GM12864 (cell line): ENCODE measurements around the gene LRRC37A3.
A peak's percentile ranks its signal among the peaks of the same experiment; 100 is the strongest.
"Not testable (repeated sequence)": the region's sequence is repeated elsewhere in the genome, so short reads cannot be mapped to it uniquely, and the experiment has no call there.

Source experiments
- DNase-seq: peaks from one replicate; pipeline ENCODE4 v3.0.0-alpha.2; 2011; ENCODE audit warnings: low read depth
- H3K4me3 ChIP-seq: 2 replicates; pipeline ENCODE4 v1.5.1; 2011; ENCODE audit warnings: mild to moderate bottlenecking, low read depth, low read length, control low read depth
- TF ChIP-seq, protein P1 (sequence below): IDR thresholded peaks from 2 replicates; pipeline ENCODE4 v1.5.1; 2011; ENCODE audit warnings: low read depth, mild to moderate bottlenecking, moderate library complexity, low read length, control low read depth, inconsistent platforms; ENCODE audit errors: missing control alignments

The LRRC37A3 gene

DNA sequence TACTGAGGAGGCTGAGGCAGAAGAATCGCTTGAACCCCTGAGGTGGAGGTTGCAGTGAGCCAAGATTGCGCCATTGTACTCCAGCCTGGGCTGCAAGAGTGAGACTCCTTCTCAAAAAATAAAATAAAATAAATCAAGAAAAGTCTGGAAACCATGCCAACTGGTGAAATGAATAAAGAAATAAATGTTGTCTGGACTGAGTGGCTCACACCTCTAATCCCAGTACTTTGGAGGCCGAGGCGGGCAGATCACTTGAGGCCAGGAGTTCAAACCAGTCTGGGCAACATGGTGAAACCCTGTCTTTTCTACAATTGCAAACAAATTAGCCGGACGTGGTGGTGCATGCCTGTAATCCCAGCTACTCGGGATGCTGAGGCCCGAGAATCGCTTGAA is 744 bp upstream of the LRRC37A3 start:
- no peak for DNase-seq
- peak overlapping the region; percentile 68 for H3K4me3 ChIP-seq
- TF ChIP-seq, protein P1, sequence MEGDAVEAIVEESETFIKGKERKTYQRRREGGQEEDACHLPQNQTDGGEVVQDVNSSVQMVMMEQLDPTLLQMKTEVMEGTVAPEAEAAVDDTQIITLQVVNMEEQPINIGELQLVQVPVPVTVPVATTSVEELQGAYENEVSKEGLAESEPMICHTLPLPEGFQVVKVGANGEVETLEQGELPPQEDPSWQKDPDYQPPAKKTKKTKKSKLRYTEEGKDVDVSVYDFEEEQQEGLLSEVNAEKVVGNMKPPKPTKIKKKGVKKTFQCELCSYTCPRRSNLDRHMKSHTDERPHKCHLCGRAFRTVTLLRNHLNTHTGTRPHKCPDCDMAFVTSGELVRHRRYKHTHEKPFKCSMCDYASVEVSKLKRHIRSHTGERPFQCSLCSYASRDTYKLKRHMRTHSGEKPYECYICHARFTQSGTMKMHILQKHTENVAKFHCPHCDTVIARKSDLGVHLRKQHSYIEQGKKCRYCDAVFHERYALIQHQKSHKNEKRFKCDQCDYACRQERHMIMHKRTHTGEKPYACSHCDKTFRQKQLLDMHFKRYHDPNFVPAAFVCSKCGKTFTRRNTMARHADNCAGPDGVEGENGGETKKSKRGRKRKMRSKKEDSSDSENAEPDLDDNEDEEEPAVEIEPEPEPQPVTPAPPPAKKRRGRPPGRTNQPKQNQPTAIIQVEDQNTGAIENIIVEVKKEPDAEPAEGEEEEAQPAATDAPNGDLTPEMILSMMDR, result no peak

DNA sequence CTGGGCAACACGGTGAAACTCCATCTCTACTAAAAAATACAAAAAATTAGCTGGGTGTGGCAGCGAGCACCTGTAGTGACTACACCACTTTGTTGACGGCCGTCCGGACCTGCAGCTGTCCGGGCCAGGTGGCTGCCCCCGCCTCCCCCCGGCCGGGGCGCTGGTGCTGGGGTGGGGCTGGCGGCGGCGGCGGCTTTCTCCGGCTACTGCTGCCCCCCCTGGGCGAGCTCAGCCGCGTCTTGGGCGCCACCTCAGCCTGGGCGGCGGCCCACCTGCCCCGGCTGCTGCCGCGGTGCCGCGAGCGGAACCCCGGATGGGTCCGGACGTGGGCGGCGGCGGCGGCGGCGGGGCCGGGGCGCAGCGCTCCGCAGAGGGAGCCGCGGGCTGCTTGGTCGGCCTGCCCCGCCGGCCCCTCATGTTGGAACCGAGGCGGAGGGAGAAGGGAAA is 413 bp downstream of the LRRC37A3 start:
- peak overlapping the region; percentile 68 for H3K4me3 ChIP-seq
- DNase-seq, result not testable (repeated sequence)

DNA sequence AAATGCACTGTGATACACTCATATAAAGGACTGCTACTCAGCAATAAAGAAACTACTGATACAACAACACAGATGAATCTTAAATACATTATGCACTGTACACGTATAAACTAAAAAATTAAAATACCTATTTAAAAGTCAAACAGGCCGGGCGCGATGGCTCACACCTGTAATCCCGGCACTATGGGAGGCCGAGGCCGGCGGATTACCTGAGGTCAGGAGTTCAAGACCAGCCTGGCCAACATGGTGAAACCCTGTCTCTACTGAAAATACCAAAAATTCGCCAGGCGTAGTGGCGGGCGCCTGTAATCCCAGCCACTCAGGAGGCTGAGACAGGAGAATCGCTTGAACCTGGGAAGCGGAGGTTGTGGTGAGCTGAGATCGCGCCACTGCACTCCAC is 1.7 kb downstream of the LRRC37A3 start:
- not testable (repeated sequence) for DNase-seq, H3K4me3 ChIP-seq

DNA sequence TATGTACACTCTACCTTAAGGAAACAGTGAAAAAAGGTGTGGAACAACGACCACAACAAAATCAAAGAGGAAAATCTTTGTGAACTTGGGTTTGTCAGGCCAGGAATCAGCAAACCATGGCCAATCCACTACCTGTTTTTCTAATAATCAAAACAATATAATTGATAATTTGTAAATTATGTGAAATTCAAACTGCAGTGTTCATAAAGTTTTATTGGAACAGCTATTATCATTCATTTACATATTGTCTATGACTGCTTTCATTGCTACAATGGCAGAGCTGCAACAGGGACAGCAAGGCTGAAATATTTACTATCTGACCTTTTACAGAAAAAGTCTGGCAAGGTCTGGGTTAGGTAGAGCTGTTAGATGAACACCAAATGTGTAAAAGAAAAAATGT is 4.0 kb downstream of the LRRC37A3 start:
- H3K4me3 ChIP-seq, DNase-seq: not testable (repeated sequence)

DNA sequence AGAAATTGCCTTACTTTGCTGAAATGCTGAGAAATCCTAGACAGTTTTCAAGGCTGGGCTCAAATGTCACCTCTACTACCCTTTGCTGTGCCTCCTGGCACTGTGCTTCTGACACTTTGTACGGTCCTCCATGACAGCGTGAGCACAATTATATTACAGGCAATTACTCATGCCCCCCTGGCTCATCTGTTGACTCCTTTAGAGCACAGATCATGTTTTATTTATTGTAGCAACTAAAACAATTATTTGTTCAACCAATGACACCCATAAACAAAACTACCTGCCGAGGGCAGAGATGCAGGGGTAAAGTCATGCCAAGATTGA is 9.1 kb downstream of the LRRC37A3 start:
- not testable (repeated sequence) for DNase-seq

DNA sequence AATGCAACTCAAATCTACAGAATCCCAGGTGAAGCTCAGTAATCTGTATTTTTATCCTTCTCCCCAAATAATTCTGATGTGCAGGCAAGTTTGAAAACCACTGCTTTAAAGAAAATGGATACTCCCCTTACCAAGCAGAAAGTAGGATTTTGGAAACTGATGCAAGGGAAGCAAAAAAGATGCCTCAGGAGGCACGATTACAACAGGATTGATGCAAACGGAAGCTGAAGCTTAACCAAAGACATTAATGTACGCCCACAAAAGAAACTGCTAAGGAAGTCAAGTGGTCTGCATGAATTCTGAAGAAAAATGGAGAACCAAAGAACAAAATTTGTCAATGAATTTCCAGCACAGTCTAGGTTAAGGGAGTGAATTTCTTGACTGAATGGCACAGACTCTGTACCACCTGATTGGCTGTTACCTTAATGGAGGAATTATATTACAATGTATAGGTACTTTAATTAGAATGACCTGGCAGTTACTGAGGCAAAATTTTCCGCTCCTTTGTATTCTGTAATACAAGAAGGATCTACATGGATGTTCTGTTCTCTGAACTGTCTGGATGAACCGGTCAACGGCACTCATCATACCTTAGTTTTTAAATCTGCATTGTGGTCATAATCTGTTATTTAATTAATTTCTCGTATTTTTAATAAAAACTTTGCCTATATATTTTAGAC is 9.6 kb downstream of the LRRC37A3 start:
- DNase-seq, H3K4me3 ChIP-seq: not testable (repeated sequence)

More for the DNA sequence above, 9.1 kb downstream of the LRRC37A3 start:
- not testable (repeated sequence) for H3K4me3 ChIP-seq

DNA sequence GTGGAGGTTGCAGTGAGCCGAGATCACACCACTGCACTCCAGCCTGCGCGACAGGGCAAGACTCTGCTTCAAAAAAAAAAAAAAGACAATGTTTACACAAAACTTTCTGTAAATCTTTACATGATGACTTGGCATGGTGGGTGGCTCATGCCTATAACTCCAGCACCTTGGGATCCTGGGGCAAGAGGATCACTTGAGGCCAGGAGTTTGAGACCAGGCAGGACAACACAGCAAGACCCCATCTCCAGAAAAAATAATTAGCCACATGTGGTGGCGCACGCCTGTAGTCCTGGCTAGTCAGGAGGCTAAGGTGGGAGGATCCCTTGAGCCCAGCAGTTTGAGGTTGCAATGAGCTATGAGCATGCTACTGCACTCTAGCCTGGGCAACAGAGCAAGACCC is 15.2 kb downstream of the LRRC37A3 start:
- not testable (repeated sequence) for DNase-seq, H3K4me3 ChIP-seq

DNA sequence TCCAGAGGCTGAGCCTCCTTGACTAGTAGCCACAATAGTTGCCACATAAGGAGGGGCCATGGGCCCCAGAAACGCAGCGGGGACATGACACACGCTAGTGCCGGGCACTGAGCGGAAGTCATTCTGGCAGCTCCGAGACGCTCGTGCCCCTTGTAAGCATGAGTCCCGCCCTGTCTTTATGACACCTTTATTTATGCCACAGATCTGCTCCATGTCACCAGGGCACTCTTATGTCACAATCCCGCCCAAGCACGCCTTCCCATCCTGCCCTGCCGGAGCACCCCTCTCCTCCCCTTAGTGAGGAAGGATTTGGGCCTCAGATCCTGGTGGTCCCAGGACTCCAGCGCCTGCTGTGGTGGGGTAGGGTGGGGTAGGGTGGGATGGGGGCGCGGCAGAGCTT is 22.1 kb downstream of the LRRC37A3 start:
- H3K4me3 ChIP-seq, result not testable (repeated sequence)

DNA sequence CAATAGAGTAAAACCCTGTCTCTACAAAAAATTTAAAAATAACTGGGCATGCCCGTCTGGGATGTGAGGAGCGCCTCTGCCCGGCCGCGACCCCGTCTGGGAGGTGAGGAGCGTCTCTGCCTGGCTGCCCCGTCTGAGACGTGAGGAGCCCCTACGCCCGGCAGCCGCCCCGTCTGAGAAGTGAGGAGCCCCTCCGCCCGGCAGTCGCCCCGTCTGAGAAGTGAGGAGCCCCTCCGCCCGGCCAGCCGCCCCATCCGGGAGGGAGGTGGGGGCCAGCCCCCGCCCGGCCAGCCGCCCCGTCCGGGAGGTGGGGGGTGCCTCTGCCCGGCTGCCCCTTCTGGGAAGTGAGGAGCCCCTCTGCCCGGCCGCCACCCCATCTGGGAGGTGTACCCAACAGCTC is 45.1 kb downstream of the LRRC37A3 start:
- not testable (repeated sequence) for DNase-seq, H3K4me3 ChIP-seq

More for the DNA sequence above, 22.1 kb downstream of the LRRC37A3 start:
- not testable (repeated sequence) for DNase-seq

DNA sequence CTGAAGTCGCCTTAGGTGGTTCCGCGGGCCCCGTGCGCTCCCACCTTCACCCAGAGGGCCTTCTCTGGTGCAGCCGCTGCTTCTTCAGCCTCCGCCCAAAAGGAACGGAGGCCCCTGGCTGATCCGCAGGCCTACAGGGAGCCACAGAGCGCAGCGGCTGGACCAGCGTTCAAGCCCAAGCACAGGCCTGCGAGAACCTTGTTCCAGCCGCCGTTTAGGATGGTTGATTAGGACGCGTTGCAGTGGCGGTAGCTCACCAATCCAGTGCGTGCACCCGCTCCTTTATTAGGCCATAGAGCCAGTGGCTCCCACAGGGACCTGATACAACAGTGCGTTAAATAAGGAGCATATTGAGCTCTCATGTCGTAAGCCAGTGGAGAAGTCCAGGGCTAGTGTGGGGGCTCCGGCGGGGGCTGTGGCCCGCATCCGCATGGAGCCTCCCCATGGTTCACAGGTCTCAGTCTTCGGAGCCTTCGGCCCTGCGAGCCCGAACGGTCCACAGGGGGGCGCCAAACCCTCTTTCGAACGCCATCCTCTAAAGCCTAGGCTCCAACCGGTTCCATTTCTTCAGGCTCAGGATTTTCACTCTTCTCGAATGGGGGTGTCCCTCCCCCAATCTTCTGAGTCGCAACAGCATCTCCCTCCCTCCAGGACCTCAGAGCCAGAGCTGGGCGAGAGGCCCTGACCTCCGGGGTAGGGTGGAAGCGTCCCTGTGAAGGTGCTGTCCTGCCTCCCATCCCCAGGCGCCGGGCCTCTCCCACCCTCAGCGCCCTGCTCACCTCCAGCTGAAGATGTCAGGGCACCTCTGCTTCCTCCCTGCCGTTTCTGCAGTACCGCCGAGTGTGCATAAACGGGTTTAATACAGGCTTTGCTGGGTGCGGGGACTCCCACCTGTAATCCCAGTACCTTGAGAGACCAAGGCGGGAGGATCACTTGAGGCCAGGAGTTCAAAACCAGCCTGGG is 71.5 kb downstream of the LRRC37A3 start:
- H3K4me3 ChIP-seq, DNase-seq: not testable (repeated sequence)
- TF ChIP-seq, protein P1, result peak; percentile 66

DNA sequence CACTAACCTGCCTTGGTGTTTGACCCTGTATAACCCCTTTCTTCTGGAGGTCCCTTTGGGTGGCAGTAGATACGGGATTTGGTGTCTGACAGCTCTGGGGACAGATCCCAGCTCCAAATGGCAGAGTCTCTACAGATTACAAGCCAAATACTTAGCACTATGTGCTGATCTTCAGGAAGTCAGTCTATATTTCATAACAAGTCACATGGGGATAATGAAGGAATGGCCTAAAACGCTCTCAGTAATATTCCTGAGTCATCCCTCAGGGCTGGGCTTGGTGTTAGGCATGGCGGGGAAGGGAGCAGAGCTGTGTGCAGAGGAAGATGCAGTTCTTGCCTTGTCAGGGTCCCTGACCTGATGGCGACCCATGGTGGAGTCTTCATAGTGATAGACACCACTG is 72.4 kb downstream of the LRRC37A3 start:
- not testable (repeated sequence) for H3K4me3 ChIP-seq, DNase-seq

DNA sequence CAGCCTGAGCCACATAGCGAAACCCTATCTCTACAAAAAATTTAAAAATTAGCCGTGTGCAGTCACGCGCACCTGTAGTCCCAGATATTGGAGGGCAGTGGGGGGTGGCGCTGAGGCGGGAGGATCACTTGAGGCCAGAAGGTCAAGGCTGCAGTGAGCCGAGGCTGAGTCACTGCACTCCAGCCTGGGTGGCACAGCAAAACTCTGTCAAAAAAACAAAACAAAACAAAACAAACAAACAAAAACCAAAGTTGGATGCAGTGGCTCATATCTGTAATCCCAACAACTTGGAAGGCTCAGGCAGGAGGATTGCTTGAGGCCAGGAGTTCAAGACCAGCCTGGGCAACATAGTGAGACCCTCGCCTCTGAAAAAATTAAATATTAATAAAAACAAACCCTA is 75.4 kb downstream of the LRRC37A3 start:
- not testable (repeated sequence) for DNase-seq, H3K4me3 ChIP-seq

DNA sequence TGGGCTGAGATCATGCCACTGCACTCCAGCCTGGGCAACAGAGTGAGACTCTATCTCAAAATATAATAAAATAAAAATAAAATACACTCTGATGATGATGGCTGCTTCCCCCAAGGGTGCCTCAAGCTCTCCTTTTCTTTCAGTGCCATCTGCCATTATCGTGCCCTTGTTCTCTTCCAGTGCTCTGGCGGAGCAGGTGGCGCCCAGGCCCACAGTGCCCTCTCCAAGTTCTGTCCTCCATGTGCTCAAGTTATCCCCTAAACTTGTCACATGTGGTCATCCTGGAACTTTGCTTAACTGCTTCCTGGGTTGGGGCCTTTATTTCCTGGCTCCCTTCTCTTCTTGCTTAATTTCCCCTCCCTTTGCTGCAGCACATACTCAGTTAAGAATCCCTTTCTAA is 76.4 kb downstream of the LRRC37A3 start:
- DNase-seq, result not testable (repeated sequence)

DNA sequence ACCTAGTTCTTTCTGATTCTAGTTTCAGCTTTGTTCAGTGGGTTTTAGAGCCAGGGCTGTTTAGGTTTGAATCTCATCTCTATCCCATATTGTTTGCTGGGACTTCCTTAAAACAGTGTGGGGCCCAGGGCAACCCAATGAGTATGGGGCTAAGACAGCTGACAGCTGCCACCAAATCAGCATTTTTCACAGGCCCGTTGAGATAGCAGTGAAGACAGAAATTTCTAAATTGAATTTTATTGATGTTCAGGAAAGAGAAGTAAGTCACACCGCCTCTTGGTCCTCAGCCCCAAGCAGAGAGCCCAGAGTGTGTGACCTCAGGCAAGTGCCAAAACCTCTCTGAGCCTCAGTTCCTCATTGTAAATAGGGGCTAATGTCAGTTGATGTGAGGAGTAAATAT is 78.3 kb downstream of the LRRC37A3 start:
- H3K4me3 ChIP-seq, DNase-seq: not testable (repeated sequence)

More for the DNA sequence above, 76.4 kb downstream of the LRRC37A3 start:
- not testable (repeated sequence) for H3K4me3 ChIP-seq

DNA sequence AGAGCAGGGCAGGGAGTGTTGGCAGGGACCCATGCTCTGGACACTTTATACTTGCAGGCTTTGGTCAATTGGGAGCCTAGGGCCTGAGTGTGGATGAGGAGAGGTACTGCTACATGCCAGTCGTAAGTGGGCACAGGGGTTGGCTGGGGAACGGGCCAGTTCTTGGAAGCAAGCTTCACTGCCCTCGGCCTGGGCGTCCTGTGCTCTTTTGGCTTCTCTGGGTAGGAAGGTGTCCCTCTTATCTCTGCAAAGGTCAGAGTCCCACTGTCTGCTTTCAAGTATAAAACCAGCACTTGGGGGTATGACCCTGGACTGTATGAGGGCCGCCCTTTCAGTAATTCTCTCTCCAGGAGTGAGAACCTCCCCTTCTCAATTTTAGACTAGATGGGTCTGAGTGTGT is 80.8 kb downstream of the LRRC37A3 start:
- not testable (repeated sequence) for DNase-seq, H3K4me3 ChIP-seq

DNA sequence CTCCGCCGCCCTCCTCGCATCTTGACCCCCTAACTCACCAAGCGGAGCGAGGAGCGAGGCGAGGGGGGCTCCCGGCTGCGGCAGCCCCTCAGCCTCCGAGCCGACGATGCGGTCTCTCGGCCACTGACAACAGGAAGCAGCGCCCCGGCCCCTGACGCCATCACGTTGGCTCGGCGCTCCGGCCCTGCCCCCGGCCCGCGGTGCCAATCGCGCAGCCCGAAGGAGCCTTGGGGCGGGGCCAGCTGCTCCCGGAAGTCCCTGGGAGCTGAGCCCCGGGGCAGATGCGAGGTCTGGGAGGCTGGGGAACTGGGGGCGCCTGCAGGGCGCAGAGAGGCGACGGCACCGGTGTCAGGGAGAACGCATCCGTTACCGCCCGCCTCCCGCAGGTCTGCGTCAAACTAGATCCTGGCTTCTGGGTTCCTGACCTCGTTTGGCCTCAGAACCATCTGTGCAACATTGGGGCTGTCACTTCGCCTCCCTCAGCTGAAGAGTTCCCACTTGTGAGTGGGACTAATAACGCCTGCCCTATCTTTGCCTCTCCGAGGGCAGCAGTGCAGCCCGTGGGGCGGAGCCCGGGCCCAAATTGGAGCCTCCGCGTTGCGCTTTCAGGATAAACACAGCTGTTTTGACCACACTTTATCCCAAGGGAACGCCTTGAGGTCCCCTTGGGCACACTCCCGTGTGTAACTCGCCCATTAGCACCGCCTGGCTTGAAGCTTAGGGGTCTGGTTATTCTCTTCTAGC is 82.1 kb downstream of the LRRC37A3 start:
- H3K4me3 ChIP-seq, result peak overlapping the region; percentile 58
- peak; percentile 25 for DNase-seq
